ENCODE data around the gene PEAR1.
A peak's percentile ranks its signal among the peaks of the same experiment; 100 is the strongest.

Gene PEAR1

DNA sequence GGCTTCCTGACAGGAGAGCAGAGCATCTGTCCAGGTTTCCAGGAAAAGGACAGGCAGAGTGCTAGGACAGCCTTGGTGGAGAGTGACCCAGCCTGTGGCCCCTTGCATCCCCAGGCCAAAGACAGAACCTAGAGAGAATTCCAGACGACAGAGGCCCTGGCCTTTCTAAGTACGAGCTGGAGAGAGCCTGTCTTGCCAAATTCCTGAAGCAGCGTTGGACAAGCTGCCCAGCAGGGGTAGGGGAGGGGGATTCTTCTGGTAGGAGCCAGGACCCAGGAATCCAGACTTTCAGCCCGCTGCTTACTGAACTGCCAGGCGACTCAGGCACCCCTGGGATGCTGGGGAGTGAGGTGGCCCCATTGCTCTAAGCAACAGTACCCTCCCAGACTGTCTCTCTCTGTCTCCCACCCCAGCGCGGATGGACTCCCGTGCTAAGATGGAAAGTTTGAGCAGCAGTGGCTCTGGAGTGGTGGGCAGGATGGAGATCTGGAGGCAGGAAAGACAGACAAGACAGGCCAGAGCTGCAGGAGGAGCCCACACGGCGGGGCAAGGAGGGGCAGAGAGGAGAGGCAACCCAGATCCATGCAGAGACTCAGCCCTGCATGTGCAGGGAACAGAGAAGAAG lies 8.8 kb upstream of the PEAR1 start:
- no peak for DNase-seq

DNA sequence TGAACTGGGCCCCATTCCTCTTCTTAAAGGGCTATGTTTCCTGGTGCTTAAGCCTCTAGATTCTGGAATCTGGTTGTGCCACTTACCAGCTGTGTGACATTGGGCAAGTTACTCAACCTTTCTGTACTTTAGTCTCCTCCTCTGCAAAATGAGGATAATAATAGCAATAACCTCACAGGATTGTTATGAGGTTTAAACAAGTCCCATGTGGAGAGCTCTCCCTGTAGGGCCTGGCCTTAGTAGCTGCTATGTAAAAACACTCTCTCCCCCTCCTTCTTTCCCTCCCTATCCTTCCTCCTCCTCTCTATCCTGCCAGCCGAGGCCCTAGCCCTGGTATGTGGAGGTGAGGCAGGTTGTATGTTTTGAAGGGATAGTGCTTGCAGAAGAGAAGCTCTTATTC lies 8.2 kb upstream of the PEAR1 start:
- DNase-seq = no peak

DNA sequence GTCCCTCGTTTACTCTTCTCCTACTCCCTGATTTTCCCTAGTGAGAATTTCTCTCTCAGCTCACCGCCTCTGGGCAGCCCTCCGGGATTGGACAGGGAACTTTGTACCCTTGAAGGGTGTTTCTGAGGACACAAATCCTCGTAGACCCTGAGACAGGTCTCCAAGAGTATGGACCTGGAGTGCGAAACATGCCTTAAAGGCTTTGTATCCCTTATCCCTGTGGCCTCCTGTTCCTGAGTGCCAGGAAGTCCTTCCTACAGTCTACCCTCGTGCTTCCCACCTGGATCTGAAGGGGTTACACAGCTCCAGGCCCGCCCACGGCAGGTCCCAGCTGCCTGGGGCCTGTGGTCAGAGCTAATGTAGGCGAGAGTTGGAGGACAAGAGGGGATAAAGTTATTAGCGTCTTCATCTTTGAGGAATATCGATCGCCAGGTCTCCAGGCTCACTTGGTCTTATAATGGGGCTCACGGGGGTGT lies 7.6 kb upstream of the PEAR1 start:
- DNase-seq = no peak

DNA sequence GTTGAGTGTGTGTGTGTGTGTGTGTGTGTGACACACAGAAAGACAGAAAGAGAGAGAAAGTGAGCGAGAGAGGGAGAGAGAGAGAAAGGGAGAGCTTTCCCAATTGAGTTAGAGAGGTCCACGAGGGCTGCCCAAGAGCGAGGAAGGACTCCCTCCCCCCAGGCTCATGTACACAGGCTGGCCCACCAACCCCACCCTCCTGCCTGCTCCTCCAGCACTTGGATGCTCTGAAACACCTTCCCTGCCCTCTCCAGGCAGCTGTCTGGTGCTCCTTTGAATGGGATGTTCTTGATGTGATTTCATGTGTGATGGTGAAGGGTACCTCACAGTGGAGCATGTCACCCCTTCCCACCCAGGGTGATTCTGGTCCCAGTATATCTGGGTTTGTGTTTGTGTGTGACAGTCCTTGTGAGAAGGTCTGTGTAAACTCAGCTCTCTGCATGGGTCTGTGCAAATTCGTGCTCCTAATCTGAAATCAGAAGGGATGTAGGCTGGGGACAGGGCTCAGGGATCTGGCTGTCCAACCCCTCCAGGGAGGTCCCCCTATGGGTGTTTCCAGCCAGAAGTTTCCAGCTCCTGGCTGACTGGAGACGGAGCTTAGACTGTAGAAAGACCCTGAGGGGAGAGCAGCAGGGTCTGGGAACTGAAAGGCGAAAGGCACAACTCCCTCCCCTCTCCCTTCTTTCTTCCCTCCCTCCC lies 6.8 kb upstream of the PEAR1 start:
- no peak for DNase-seq

DNA sequence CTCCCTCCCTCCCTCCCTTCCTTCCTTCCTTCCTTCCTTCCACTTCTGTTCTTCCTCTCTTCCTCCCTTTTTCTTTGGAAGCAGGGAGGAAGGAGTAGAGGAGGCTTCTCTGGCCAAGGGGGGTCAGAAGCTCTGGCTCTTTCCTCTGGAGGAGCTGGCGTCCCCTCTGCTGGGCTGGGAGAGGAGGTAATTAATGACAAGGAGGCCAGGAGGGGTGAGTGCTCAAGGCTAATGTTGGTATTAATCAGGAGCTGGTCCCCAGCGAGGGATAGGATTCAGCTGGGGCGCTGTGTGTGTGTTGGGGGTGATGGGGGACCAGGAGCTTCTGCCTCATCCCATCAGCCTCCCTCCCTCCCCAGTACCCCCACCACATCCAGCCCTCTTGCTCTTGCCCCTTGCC lies 6.2 kb upstream of the PEAR1 start:
- no peak for DNase-seq

DNA sequence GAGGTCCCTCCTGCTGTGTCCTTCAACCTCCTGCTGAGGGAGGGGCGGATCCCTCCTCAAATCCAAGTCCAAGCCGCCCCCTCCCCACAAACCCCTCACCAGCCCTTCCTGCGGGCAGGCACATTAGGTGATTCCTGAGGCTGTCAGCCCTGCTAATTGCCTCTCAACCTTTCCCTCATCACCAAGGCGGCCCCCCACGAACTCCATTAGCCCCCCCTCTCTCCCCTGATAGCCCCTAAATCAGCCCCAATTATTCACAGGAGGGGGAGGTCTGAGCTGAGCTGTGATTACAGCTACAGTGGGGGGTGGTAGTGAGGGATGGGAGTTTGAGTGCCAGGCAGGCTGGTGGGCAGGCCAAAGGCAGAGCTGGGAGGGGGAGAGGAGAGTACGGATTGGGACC lies 5.8 kb upstream of the PEAR1 start:
- no peak for DNase-seq

DNA sequence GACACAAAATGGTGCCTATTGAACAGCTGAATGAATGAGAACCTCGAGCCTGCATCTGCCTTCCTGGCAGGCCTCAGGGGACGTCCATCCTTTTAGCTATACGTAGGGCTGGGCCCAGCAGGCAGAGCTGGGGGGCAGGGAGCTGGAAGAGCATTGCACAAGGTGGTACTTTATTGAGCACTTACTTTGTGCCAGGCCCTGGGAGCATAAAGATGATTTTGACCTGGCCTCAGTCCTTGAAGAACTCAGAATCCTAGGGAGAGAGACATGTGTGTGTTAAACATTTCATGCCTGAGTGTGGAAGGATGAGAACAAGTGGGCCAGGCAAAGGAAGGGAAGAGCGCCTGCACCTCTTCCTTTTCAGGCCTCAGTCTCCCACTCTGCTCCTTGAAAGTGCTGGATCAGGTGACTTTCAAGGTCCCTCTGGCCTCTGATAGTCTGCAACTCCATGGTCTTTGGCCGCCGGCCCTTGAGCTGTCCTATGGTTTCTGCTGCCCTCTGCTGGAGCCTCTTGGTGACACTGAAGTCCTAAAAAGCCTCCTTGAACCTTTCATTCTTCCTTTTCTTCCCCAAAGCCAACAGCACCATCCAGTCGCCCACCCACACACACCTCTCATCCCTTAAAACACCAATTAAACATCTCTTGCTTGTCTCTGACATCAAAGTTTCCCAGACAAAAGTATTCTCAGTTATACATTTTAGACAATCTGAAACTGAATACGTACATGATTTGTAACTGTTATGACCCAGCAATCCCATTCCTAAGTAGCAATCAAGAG lies 3.5 kb upstream of the PEAR1 start:
- DNase-seq = peak; percentile 83

DNA sequence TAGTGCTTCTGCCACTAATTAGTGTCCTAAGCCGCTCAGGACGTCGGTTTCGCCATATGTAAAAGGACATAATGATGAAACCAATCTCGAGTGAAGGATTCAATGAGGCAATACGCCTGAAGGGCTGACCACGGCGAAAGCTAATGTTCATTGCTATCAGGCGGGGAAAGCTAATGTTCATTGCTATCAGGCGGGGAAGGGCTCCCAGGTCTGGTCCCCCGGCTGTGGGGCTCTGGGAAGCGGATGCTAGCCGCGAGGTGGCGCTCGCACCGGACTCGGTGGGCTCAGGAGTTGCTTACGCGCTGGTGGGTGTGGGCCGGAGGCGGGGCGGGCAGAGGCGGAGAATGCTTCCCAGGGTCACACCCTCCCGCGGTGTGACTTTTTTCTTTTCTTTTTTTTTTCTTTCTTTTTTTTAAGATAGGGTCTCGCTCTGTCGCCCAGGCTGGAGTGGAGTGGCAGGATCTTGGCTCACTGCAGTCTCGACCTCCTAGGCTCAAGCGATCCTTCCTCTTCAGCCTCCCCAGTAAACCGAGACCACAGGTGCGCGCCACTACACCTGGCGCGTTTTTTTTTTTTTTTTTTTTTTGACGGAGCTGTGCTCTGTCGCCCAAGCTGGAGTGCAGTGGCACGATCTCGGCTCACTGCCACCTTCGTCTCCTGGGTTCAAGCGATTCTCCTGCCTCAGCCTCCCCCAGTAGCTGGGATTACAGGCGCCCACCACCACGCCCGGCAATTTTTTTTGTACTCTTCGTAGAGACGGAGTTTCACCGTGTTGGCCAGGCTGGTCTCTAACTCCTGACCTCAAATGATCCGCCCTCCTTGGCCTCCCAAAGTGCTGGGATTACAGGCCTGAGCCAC lies 1.1 kb upstream of the PEAR1 start:
- DNase-seq = peak; percentile 76

DNA sequence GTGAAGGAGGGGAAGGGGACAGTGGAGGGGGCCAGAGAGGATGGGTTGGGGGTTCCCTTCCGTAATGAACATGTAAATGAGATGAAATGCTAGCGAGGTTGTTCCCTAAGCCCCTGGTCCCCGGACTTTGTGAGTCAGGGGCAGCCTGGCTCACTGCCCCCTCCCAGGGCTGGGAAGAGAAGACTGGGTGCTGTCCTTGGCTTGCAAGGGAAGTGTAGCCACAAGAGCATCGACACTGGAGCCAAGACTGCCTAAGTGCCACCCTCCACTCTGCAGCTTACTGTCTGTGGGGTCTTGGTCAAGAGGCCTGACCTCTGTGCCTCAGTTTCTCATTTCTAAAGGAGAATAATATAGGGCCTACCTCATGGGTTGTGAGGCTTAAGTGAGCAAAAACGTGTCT lies 483 bp downstream of the PEAR1 start:
- DNase-seq = no peak

DNA sequence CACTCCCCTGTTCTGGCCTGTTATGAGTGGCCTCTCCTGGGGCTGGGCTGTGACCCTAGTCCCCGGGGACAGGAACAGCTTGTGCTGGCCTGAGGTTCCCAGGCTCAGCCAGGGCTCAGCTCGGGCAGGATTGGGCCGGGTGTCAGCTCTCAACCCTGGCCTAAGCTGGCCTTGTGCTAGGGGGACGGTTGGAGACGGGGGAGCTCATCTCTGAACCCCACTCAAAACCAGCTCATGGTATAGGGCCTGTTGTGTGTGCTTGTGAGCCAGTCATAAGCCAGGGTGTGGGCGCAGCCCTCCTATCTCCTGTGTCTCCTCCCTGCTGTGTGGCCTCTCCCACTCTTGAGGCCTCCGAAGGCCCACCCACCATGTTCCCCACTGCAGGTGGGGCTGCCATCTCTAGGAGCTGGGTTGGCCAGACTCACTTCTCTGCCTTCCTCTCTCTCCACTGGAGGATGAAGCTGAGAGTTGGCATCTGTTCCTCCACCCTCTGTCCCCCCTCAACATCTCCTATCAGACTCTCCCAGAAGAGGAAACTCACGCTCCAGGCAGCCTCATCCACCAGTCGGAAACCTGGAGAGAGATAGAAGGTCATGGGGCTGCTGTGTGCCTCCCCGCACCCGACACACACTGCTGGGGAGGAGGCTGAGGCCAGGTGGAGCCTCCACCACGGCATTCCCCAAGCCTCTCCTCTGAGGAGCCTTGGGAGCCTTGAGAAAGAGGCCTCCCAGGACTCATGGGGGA lies 1.4 kb downstream of the PEAR1 start:
- no peak for DNase-seq

DNA sequence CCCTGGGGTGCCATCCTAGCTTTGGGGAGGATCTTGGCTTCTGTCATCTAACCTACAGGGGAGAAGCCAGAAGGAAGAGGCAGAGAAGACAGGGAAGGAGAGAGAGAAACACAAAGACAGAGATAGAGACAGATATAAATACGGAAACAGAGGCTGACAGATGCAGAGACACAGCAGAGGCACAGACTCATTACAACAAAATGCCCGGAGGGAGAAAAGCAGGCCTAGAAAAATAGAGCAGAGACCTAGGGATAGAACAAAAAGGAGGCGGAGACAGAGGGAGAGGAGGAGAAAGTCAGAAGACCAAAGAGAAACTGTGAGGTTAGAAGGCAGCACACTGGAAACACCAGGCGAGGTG lies 1.9 kb downstream of the PEAR1 start:
- DNase-seq = no peak

DNA sequence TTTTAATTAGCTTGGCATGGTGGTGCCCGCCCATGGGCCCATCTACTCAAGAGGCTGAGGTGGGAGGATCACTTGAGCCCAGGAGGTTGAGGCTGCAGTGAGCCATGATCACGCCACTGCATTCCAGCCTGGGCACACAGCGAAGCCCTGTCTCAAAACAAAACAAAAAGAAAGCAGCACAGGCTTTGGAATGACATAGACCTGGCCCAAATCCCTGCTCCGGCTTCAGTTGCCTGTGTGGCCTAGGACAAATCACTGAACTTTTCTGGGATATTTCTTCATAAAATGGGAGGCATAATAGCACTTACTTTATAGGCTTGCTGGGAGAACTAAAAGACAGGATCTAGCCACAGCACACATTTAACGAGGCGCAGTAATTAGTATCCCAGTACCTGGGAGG lies 2.4 kb downstream of the PEAR1 start:
- DNase-seq = no peak

DNA sequence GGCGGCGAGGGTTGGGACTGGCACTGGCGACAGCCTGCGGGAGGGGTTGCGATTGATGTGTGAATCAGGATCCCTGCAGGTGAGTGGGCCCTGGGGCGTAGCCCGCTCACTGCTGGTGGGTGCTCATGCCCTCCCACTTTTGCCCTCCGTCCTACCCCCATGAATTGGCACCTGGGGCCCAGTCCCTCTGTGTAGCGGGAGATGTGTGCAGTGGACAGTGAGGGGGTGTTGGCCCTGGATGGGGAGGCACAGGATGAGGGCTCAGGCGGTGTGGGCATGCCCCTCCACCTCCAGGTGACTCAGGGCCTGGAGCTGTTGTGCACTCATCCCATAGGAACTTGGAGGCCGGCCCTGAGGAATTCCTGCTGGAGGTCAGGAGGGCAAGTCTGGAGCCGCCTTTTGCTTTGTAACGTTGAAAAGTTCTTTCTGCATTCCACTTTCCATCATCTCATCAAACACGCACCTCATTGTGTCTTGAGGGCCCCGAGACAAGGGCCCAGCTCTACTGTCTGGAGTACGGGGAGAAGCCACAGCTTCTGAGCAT lies 3.0 kb downstream of the PEAR1 start:
- no peak for DNase-seq

DNA sequence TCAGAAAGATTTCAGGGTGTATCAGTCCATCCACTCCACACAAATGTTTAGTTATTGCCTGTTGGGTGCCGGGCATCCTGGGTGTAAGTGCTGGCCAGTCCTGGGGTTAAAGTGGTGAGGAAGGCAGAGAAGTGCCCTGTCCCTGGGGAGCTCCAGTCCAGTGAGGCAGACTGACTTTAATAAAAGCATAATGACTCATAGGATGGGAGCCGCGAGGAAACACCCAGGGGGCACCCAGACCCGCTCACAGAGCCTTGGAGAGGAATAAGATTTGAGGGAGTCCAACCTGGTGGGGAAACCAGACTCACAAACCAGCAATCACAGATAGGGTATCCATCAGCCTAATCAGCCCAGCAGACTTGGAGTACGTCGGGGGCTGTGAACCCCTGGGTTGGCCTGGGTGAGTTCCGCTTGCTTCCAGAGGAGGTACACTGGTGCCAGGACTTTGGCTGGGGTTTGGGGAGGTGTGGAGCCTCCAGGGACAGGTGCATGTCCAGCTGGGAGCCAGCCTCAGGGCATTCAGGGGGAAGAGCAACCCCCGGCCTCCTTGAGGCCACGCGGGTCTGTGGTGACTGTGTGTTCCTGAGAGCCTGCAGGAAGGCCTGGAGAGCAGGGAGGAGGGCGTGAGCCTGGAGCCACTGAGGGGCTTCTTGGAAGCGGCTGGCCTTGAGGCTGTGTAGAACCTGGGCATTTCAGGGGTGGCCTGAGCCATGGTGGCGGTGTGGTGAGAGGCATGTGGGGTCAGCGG lies 3.7 kb downstream of the PEAR1 start:
- no peak for DNase-seq

DNA sequence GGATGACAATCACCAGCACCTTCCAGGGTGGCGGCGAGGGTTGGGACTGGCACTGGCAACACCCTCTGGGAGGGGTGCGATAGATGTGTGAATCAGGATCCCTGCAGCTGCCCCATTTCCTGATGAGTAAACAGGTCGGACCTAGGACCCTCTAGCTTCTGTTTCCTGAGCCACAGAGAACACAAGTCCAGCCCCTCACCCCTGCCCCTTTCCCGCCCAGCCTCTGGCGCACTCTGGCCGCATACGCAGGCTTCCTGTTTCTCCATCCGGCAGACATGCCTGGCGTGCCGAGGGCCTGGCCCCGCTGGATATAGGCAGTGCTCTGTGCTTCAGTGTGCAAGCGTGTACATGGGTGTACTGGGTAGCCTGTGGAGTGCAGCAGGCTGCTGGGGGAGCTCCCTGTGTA lies 4.6 kb downstream of the PEAR1 start:
- DNase-seq = no peak

DNA sequence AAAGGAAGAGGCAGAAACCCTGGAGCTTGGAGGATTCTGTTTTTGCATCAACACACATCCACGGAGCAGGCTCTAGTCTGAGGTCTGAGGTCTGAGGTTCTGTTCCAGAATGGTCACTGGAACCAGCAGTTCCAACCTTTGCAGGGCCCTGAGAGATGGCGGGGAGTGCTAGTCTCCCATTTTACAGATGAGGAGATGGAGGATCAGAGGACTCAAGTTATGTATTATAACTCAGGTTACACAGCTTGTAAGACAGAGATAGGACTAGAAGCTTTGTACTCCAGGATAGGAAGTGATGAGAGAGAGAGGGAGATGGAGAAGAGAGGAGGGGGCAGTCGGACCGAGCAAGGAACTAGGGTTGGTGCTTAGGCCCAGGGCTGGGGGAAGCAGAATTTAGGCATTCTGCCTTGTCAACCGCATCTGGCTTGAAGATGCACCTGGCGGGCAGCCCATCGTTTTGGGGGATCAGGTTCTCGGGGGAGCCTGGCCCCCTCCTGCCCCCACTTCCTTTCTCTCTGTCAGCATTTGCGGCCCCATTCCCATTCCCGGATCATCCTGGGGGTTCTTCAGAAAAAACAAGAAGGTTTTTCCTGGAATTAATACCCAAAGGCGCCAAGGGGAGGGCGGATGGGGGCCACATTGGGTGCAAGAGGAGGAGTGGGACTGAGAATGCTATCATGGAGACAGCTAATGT lies 5.6 kb downstream of the PEAR1 start:
- DNase-seq = no peak

DNA sequence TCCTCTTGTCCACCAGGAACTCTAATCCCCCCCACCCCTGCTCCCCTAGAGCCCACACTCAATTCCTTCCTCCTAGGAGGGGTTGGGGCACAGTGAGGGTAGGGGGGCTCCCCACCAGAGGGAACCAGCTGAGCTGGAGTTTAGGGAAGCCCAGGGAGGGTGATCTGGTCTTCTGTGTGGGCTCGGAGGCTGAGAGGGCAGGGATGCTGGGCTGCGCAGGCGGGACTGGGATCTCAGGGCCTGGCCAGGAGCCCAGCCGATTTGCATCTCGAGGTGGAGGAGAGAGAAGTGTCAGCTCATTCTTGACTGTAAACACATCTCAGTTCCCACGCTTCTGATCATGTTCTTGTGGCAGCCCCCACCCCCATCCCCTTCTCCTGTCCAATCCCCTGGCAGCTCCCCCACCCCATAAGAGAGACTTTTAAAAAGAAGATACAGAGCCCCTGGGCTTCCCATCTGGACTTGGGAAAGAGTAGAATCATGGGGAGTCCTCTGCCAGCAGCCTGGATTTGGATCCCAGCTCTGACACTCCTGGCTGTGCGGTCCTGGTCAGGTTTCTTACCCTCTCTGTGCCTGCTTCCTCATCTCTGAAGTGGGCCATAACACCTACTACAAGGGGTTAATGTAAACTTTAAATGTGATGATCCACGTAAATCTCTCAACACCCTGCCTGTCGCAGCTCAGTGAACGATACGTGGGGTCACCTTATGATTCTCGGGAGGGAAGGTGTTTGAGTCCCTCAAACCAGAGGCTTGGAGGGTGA lies 6.6 kb downstream of the PEAR1 start:
- DNase-seq = no peak

DNA sequence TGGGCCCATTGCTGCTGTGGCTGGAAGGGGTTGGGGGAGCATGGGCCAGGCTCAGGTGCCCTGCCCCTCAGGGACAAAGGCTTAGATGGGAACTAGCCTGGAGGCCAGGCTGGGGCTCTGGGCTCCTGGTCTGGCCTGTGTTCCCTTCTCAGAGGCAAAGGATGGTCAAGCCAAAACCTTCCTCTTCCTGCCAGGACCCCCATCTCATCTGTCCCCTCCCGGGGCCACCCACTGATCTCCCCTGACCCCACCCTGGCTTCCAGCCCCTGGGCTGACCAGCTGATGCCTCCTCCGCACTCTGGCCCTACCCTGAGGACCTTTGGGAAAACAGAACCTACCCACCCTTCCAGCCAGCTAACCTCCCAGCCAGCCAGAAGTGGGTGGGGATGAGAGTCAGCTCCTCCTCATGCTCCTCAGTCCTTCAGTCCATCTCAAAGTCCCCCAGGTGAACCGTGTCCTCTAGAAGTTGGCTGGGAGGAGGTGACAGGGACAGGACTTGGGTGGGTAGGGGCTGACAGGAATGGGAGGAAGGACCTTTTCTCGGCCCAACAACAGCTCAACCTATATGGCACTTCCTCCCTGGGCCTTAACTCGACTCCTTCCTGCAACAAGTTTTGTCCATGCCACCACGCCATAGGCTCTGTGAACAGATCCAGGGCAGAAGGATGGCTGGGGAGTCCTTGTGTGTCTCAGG lies 7.5 kb downstream of the PEAR1 start:
- no peak for DNase-seq

DNA sequence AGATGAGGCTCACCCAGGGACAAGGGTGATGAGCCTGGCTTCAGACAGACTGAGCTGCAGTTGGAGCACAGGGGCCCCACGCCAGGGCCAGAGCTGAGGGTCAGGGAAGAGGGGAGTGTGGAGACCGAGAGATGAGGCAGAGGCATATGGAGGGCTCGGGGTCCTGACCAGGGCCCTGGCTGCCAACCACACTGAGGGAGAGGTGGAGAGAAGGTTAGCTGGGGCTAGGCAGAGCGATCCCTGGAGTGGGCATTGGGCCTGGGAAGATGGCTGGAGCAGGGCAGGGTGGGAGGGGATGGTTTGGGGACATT lies 8.0 kb downstream of the PEAR1 start:
- DNase-seq = no peak

Measured in midbrain (tissue), 1 donor.